Astrocyte (in vitro differentiated cells and primary cell): Measurements from ENCODE around the gene RASA4B.
"Not testable (repeated sequence)": the region's sequence is repeated elsewhere in the genome, so short reads cannot be mapped to it uniquely, and the experiment has no call there.

ENCODE experiments used
- EZH2 ChIP-seq: IDR thresholded peaks from 2 replicates; pipeline ENCODE4 v1.6.1; 2012; ENCODE audit warnings: mild to moderate bottlenecking, low read length, inconsistent platforms; ENCODE audit not compliant: insufficient read depth
- TF ChIP-seq, protein P1 (sequence below): IDR thresholded peaks from 2 replicates; pipeline ENCODE4 v1.5.1; 2011; ENCODE audit warnings: low read depth, mild to moderate bottlenecking, inconsistent platforms, low read length, moderate library complexity; ENCODE audit not compliant: insufficient read depth

DNA sequence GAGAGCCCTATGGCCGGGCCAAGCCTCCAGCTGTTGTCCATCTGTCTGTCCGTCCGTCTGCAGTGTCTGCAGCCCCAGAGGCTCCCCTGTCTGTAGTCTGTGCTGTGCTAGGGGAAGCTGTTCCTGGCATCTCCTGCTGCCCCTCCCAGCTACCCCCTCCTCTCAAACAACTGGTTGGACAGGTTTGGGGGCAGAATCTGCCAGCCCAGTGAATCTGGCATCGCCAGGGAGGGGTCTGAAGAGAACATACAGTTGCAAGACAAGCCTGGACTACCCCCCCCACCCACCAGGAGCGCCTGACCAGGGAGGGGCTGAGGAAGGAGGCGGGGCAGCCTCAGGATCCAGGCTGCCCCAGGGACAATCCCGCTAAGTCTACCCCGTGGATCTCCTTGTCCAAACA is 26.0 kb upstream of the RASA4B start, which contains the start of gene UPK3BL2:
- TF ChIP-seq, protein P1, sequence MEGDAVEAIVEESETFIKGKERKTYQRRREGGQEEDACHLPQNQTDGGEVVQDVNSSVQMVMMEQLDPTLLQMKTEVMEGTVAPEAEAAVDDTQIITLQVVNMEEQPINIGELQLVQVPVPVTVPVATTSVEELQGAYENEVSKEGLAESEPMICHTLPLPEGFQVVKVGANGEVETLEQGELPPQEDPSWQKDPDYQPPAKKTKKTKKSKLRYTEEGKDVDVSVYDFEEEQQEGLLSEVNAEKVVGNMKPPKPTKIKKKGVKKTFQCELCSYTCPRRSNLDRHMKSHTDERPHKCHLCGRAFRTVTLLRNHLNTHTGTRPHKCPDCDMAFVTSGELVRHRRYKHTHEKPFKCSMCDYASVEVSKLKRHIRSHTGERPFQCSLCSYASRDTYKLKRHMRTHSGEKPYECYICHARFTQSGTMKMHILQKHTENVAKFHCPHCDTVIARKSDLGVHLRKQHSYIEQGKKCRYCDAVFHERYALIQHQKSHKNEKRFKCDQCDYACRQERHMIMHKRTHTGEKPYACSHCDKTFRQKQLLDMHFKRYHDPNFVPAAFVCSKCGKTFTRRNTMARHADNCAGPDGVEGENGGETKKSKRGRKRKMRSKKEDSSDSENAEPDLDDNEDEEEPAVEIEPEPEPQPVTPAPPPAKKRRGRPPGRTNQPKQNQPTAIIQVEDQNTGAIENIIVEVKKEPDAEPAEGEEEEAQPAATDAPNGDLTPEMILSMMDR = not testable (repeated sequence)
- not testable (repeated sequence) for TF ChIP-seq EZH2
